ENCODE data around the gene HOXC9. TPM values are rescaled to one million over a fixed set of nuclear protein-coding genes. Genes with fewer than 3 reads are reported as not detected.
A peak's percentile ranks its signal among the peaks of the same experiment; 100 is the strongest.

HOXC9 gene
- polyA plus RNA-seq, 1 of the 3 experiments (the other 2 are of a cell fraction) = 1.9 TPM

- TF ChIP-seq, protein P1, sequence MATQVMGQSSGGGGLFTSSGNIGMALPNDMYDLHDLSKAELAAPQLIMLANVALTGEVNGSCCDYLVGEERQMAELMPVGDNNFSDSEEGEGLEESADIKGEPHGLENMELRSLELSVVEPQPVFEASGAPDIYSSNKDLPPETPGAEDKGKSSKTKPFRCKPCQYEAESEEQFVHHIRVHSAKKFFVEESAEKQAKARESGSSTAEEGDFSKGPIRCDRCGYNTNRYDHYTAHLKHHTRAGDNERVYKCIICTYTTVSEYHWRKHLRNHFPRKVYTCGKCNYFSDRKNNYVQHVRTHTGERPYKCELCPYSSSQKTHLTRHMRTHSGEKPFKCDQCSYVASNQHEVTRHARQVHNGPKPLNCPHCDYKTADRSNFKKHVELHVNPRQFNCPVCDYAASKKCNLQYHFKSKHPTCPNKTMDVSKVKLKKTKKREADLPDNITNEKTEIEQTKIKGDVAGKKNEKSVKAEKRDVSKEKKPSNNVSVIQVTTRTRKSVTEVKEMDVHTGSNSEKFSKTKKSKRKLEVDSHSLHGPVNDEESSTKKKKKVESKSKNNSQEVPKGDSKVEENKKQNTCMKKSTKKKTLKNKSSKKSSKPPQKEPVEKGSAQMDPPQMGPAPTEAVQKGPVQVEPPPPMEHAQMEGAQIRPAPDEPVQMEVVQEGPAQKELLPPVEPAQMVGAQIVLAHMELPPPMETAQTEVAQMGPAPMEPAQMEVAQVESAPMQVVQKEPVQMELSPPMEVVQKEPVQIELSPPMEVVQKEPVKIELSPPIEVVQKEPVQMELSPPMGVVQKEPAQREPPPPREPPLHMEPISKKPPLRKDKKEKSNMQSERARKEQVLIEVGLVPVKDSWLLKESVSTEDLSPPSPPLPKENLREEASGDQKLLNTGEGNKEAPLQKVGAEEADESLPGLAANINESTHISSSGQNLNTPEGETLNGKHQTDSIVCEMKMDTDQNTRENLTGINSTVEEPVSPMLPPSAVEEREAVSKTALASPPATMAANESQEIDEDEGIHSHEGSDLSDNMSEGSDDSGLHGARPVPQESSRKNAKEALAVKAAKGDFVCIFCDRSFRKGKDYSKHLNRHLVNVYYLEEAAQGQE (IDR thresholded peaks at IDR 0.05; ENCODE audit: low read depth, low read length) = no peak
- TF ChIP-seq RCOR1 (IDR thresholded peaks at IDR 0.05; ENCODE audit: low read length) = no peak
Measured at GRCh38 chr12:53984901-53985691, 14.9 kb upstream of the HOXC9 start, which contains the start of gene HOXC10 (continued).

GRCh38 chr12:53985692-53985993, 14.3 kb upstream of the HOXC9 start:
- WGBS (ENCODE audit: low lambda C conversion rate) = 33% methylated on average over 3 of the region's 21 CpGs
- Histone ChIP-seq H3K27ac (ENCODE audit: low read depth in 2 of 2, low read length in 1 of 2) (no peak overlapping the region), H3K9me3 (no peaks in the 10 kb centered on the region), H3K9me2 (no peaks in the 10 kb centered on the region), H3K79me2 (ENCODE audit: insufficient read depth) (no peaks in the 10 kb centered on the region), H3K4me2 (peak overlapping the region; percentile 95), H3K4me3 (ENCODE audit: low read depth in 2 of 2, low read length in 1 of 2) (peak overlapping the region; percentile 12 to 41; a peak in 2 of 4 replicates), H3K27me3 (ENCODE audit: insufficient read depth) (peaks cover 95% of the 10 kb centered on the region), H3K36me3 (replicated peaks in 1 of 2; ENCODE audit: control insufficient read depth in 1 of 2, insufficient read depth in 2 of 2, low read length in 1 of 2) (no peaks in the 10 kb centered on the region), H3F3A (replicated peaks; ENCODE audit: insufficient read depth) (no peaks in the 10 kb centered on the region), H4K20me1 (ENCODE audit: insufficient read depth) (no peaks in the 10 kb centered on the region), H3K4me1 (ENCODE audit: control insufficient read depth in 1 of 2, insufficient read depth in 2 of 2, low read depth in 1 of 2, low read length in 1 of 2) (peaks cover 0 to 12% of the 10 kb centered on the region in 2 experiments; a peak in 1 of 4 replicates), H2AFZ (ENCODE audit: low read depth) (no peak overlapping the region), H3K9ac (no peak overlapping the region)
- ChIA-PET CTCF (interaction anchor here (0.6 to 12.8 kb wide), 38 partner anchors 14 to 406 kb away, joined by 3 to 194 read pairs (median 5); partner anchors contain the start of genes HOTAIR, HOXC11, HOXC12 and HOXC5), POLR2A (interaction anchor here (1.1 kb wide), 1 partner anchor 230 kb away, joined by 3 read pairs; no protein-coding TSS in a partner anchor)
- no peak for DNase-seq
- no peak for TF ChIP-seq YY1 (IDR thresholded peaks at IDR 0.05; ENCODE audit: low read depth)
- TF ChIP-seq JUND (IDR thresholded peaks at IDR 0.05) = no peak
- TF ChIP-seq NRF1 (IDR thresholded peaks at IDR 0.05; ENCODE audit: low read depth, low read length) = no peak
- TF ChIP-seq EP300 (IDR thresholded peaks at IDR 0.05; ENCODE audit: borderline replicate concordance in 1 of 2, low read depth in 1 of 2, low read length in 1 of 2) = no peak
- no peak for TF ChIP-seq TAF1 (IDR thresholded peaks at IDR 0.05; ENCODE audit: borderline replicate concordance, low read depth, low read length)
- no peak for TF ChIP-seq RFX5 (IDR thresholded peaks at IDR 0.05; ENCODE audit: low read length)
- TF ChIP-seq, protein P1 (IDR thresholded peaks at IDR 0.05; ENCODE audit: low read depth, low read length) = no peak
- no peak for TF ChIP-seq ELF1 (IDR thresholded peaks at IDR 0.05)
- TF ChIP-seq, protein P2, sequence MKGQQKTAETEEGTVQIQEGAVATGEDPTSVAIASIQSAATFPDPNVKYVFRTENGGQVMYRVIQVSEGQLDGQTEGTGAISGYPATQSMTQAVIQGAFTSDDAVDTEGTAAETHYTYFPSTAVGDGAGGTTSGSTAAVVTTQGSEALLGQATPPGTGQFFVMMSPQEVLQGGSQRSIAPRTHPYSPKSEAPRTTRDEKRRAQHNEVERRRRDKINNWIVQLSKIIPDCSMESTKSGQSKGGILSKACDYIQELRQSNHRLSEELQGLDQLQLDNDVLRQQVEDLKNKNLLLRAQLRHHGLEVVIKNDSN (IDR thresholded peaks at IDR 0.05; ENCODE audit: borderline replicate concordance, low read depth) = no peak
- TF ChIP-seq EZH2phosphoT487 (IDR thresholded peaks at IDR 0.05; ENCODE audit: borderline replicate concordance, low read depth) = no peak
- TF ChIP-seq CHD2 (IDR thresholded peaks at IDR 0.05; ENCODE audit: low read length, partially characterized antibody) = no peak
- no peak for TF ChIP-seq TEAD4 (IDR thresholded peaks at IDR 0.05; ENCODE audit: borderline replicate concordance, insufficient read depth)
- no peak for TF ChIP-seq USF2 (IDR thresholded peaks at IDR 0.05; ENCODE audit: borderline replicate concordance, low read depth, low read length)
- no peak for TF ChIP-seq GABPA (IDR thresholded peaks at IDR 0.05; ENCODE audit: low read depth)
- no peak for TF ChIP-seq TCF12 (IDR thresholded peaks at IDR 0.05)
- TF ChIP-seq, protein P3, sequence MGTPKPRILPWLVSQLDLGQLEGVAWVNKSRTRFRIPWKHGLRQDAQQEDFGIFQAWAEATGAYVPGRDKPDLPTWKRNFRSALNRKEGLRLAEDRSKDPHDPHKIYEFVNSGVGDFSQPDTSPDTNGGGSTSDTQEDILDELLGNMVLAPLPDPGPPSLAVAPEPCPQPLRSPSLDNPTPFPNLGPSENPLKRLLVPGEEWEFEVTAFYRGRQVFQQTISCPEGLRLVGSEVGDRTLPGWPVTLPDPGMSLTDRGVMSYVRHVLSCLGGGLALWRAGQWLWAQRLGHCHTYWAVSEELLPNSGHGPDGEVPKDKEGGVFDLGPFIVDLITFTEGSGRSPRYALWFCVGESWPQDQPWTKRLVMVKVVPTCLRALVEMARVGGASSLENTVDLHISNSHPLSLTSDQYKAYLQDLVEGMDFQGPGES (IDR thresholded peaks at IDR 0.05; ENCODE audit: low read depth, low read length) = no peak
- no peak for TF ChIP-seq MXI1 (IDR thresholded peaks at IDR 0.05; ENCODE audit: low read depth, low read length)
- TF ChIP-seq RCOR1 (IDR thresholded peaks at IDR 0.05; ENCODE audit: low read length) = no peak

Data from SK-N-SH (cell line).